Panc1 (cell line): ENCODE data around the gene STEAP3. TPM values are rescaled to one million over a fixed set of nuclear protein-coding genes. Genes with fewer than 3 reads are reported as not detected.

Experiments
- ATAC-seq: fragments of 200-7000 bp; cut with Tn5 transposase; 2 replicates; pipeline ENCODE4 v1.9.1; 2020; ENCODE audit warnings: mild to moderate bottlenecking, moderate library complexity
- BruUV-seq: library from RNA; stranded (reverse); fragments of 400-500 nt; replicated peaks from 2 replicates; lab custom pipeline; 2021; lab: Mats Ljungman, UMichigan
- CTCF ChIA-PET: fragments of 300-600 bp; sonication (Branson Sonifier 250); formaldehyde crosslinking; loops from one replicate; lab custom pipeline; 2022; ENCODE audit warnings: antibody characterized with exemption; lab: Charles Lee
- POLR2A ChIA-PET: fragments of 300-600 bp; sonication (Branson Sonifier 250); formaldehyde crosslinking; loops from one replicate; lab custom pipeline; 2022; ENCODE audit warnings: antibody characterized with exemption; lab: Charles Lee
- DNase-seq: peaks from one replicate; pipeline ENCODE4 v3.0.0-alpha.2; 2010; ENCODE audit warnings: low read depth, low spot score
- H3K27ac ChIP-seq: 2 replicates; pipeline ENCODE4 v1.5.1; 2011; ENCODE audit warnings: mild to moderate bottlenecking, low read length, inconsistent platforms
- H3K27me3 ChIP-seq: fragments of 200-500 bp; sonication (Bioruptor generic); 2 replicates; pipeline ENCODE4 v1.6.0; 2014; ENCODE audit warnings: low read length, inconsistent platforms; ENCODE audit not compliant: control insufficient read depth, insufficient read depth
- H3K36me3 ChIP-seq: fragments of 200-500 bp; sonication (Bioruptor generic); 2 replicates; pipeline ENCODE4 v1.5.1; 2014; ENCODE audit warnings: inconsistent platforms, mild to moderate bottlenecking, low read length, moderate library complexity; ENCODE audit not compliant: control insufficient read depth, insufficient read depth
- H3K4me1 ChIP-seq: 2 replicates; pipeline ENCODE4 v1.5.1; 2011; ENCODE audit warnings: inconsistent platforms, mild to moderate bottlenecking, low read length, moderate library complexity; ENCODE audit not compliant: control insufficient read depth, insufficient read depth
- H3K4me3 ChIP-seq, 2 experiments: 2 replicates each; pipeline ENCODE4 v1.5.1; 2011 to 2012; ENCODE audit warnings: low read depth in 2 of 2, low read length in 2 of 2, mild to moderate bottlenecking in 2 of 2, inconsistent platforms in 1 of 2, moderate library complexity in 1 of 2
- H3K9me3 ChIP-seq: fragments of 200-500 bp; sonication (Bioruptor generic); 2 replicates; pipeline ENCODE4 v1.5.1; 2014; ENCODE audit warnings: low read depth, mild to moderate bottlenecking, inconsistent platforms, low read length, moderate library complexity; ENCODE audit not compliant: control insufficient read depth, insufficient read depth
- POLR2AphosphoS5 ChIP-seq: IDR thresholded peaks from 2 replicates; pipeline ENCODE4 v1.6.1; 2012; ENCODE audit warnings: mild to moderate bottlenecking, low read depth, low read length, moderate library complexity
- SIN3A ChIP-seq: IDR thresholded peaks from 2 replicates; pipeline ENCODE4 v1.6.1; 2012; ENCODE audit warnings: low read depth, mild to moderate bottlenecking, low read length, moderate library complexity, borderline replicate concordance; ENCODE audit not compliant: insufficient read depth
- TCF7L2 ChIP-seq: IDR thresholded peaks from 2 replicates; pipeline ENCODE4 v1.6.1; 2011; ENCODE audit warnings: mild to moderate bottlenecking, low read depth, low read length, inconsistent platforms
- in situ Hi-C: cut with HindIII; loops from 2 replicates; pipeline ENCODE4 v1.10.0; 2016; ENCODE audit warnings: low sequenced_read_pairs, low pct_unique_long_range_greater_than_20kb
- intact Hi-C: fragments of 100-400 bp; cut with micrococcal nuclease; formaldehyde crosslinking; loops from one replicate; pipeline ENCODE4 v1.10.0; 2022; ENCODE audit not compliant: unreplicated experiment
- total RNA-seq: library from RNA; stranded (reverse); gene quantifications from one replicate; pipeline ENCODE4 v1.2.1, GENCODE V29; 2021; ENCODE audit not compliant: unreplicated experiment
- TF ChIP-seq, protein P1 (sequence below), 2 experiments: IDR thresholded peaks; 2 replicates each; pipeline ENCODE4 v1.6.1; 2011 to 2012; ENCODE audit warnings: low read depth in 2 of 2, control low read depth in 1 of 2, low read length in 1 of 2, mild to moderate bottlenecking in 1 of 2, moderate library complexity in 1 of 2; ENCODE audit not compliant: insufficient read depth in 1 of 2
- TF ChIP-seq, protein P2 (sequence below): fragments of 450-650 bp; IDR thresholded peaks from 2 replicates; pipeline ENCODE4 v1.5.1; 2017; ENCODE audit warnings: mild to moderate bottlenecking

STEAP3 gene
- total RNA-seq, 1 experiment from 2014 or later, result 44.8 TPM

- TF ChIP-seq POLR2AphosphoS5 (no peak), TCF7L2 (no peak), SIN3A (no peak)
- in situ Hi-C loops, result no loop called here
- ATAC-seq (no peak), DNase-seq (no peak)
- no peak overlapping the region for H3K4me3 ChIP-seq
- H3K4me1 ChIP-seq, result peaks cover 25% of the 10 kb centered on the region
- BruUV-seq, result no TSS peak
- intact Hi-C loops, result no loop called here
- no peaks in the 10 kb centered on the region; the same call in 1 of the 2 replicates for H3K9me3 ChIP-seq
- H3K27ac ChIP-seq, result no peak overlapping the region
- ChIA-PET POLR2A (no interaction called here), CTCF (interaction anchor here (1.2 kb wide), 1 partner anchor 8 kb away, joined by 3 read pairs; no protein-coding TSS in a partner anchor)
- H3K36me3 ChIP-seq, result peaks cover 2% of the 10 kb centered on the region; the same call in 1 of the 2 replicates
- no peaks in the 10 kb centered on the region for H3K27me3 ChIP-seq
Measured at GRCh38 chr2:119249311-119249710, 25.7 kb downstream of the STEAP3 start.

GRCh38 chr2:119249855-119250717, 26.5 kb downstream of the STEAP3 start:
- 0 out of 2 replicates have a peak overlapping the region, but pooled peaks have one; percentile 9 for H3K27ac ChIP-seq
- ATAC-seq (no peak), DNase-seq (no peak)
- peaks cover 32% of the 10 kb centered on the region for H3K4me1 ChIP-seq
- no peaks in the 10 kb centered on the region for H3K27me3 ChIP-seq
- in situ Hi-C loops (no loop called here), intact Hi-C loops (no loop called here)
- BruUV-seq, result no TSS peak
- no peaks in the 10 kb centered on the region; the same call in 1 of the 2 replicates for H3K9me3 ChIP-seq
- ChIA-PET CTCF (interaction anchor here (1.2 kb wide), 1 partner anchor 9 kb away, joined by 3 read pairs; no protein-coding TSS in a partner anchor), POLR2A (no interaction called here)
- H3K4me3 ChIP-seq, result no peak overlapping the region
- peaks cover 2% of the 10 kb centered on the region; the same call in 1 of the 2 replicates for H3K36me3 ChIP-seq
- TF ChIP-seq TCF7L2 (no peak), SIN3A (no peak), POLR2AphosphoS5 (no peak)
- TF ChIP-seq, protein P1, sequence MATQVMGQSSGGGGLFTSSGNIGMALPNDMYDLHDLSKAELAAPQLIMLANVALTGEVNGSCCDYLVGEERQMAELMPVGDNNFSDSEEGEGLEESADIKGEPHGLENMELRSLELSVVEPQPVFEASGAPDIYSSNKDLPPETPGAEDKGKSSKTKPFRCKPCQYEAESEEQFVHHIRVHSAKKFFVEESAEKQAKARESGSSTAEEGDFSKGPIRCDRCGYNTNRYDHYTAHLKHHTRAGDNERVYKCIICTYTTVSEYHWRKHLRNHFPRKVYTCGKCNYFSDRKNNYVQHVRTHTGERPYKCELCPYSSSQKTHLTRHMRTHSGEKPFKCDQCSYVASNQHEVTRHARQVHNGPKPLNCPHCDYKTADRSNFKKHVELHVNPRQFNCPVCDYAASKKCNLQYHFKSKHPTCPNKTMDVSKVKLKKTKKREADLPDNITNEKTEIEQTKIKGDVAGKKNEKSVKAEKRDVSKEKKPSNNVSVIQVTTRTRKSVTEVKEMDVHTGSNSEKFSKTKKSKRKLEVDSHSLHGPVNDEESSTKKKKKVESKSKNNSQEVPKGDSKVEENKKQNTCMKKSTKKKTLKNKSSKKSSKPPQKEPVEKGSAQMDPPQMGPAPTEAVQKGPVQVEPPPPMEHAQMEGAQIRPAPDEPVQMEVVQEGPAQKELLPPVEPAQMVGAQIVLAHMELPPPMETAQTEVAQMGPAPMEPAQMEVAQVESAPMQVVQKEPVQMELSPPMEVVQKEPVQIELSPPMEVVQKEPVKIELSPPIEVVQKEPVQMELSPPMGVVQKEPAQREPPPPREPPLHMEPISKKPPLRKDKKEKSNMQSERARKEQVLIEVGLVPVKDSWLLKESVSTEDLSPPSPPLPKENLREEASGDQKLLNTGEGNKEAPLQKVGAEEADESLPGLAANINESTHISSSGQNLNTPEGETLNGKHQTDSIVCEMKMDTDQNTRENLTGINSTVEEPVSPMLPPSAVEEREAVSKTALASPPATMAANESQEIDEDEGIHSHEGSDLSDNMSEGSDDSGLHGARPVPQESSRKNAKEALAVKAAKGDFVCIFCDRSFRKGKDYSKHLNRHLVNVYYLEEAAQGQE (IDR thresholded peaks at IDR 0.05; ENCODE audit: insufficient read depth in 1 of 2, low read depth in 2 of 2, low read length in 1 of 2), result no peak
- TF ChIP-seq, protein P2, sequence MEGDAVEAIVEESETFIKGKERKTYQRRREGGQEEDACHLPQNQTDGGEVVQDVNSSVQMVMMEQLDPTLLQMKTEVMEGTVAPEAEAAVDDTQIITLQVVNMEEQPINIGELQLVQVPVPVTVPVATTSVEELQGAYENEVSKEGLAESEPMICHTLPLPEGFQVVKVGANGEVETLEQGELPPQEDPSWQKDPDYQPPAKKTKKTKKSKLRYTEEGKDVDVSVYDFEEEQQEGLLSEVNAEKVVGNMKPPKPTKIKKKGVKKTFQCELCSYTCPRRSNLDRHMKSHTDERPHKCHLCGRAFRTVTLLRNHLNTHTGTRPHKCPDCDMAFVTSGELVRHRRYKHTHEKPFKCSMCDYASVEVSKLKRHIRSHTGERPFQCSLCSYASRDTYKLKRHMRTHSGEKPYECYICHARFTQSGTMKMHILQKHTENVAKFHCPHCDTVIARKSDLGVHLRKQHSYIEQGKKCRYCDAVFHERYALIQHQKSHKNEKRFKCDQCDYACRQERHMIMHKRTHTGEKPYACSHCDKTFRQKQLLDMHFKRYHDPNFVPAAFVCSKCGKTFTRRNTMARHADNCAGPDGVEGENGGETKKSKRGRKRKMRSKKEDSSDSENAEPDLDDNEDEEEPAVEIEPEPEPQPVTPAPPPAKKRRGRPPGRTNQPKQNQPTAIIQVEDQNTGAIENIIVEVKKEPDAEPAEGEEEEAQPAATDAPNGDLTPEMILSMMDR, result no peak
